Inferior parietal cortex (tissue), 1 donor: ENCODE results near the gene SQSTM1.

Source experiments
- DNase-seq: peaks from one replicate; pipeline ENCODE4 v3.0.0-alpha.2; 2016; ENCODE audit errors: extremely low spot score

SQSTM1 gene

GRCh38 chr5:179795049-179795862 lies 25.4 kb upstream of the SQSTM1 start:
- DNase-seq = no peak

GRCh38 chr5:179795863-179796833 lies 24.6 kb upstream of the SQSTM1 start:
- DNase-seq = peak; percentile 69

GRCh38 chr5:179796877-179797608 lies 23.7 kb upstream of the SQSTM1 start:
- DNase-seq = no peak

- no peak for DNase-seq
These were observed 23.0 kb upstream of the SQSTM1 start for GRCh38 chr5:179797741-179798140.

GRCh38 chr5:179798144-179798770 lies 22.4 kb upstream of the SQSTM1 start:
- DNase-seq = no peak

GRCh38 chr5:179798771-179799643 lies 21.7 kb upstream of the SQSTM1 start:
- DNase-seq = no peak

- DNase-seq = no peak
These were observed 21.1 kb upstream of the SQSTM1 start for GRCh38 chr5:179799644-179799973.

GRCh38 chr5:179800071-179800695 lies 20.5 kb upstream of the SQSTM1 start:
- DNase-seq = no peak

- DNase-seq = no peak
These were observed 20.0 kb upstream of the SQSTM1 start for GRCh38 chr5:179800696-179801201.

GRCh38 chr5:179801304-179802206 lies 19.1 kb upstream of the SQSTM1 start:
- no peak for DNase-seq

GRCh38 chr5:179802207-179802883 lies 18.4 kb upstream of the SQSTM1 start:
- DNase-seq = no peak

GRCh38 chr5:179802950-179803562 lies 17.6 kb upstream of the SQSTM1 start:
- DNase-seq = no peak

- DNase-seq = no peak
These were observed 16.8 kb upstream of the SQSTM1 start for GRCh38 chr5:179803651-179804554.

- no peak for DNase-seq
These were observed 16.2 kb upstream of the SQSTM1 start for GRCh38 chr5:179804555-179804947.

GRCh38 chr5:179805070-179805528 lies 15.6 kb upstream of the SQSTM1 start:
- DNase-seq = no peak

- no peak for DNase-seq
These were observed 15.0 kb upstream of the SQSTM1 start for GRCh38 chr5:179805529-179806249.
